Cerebellar nuclear complex (tissue), 1 donor: ENCODE results near the gene DPF3.

Source experiments
- DNase-seq, 2 experiments: peaks; one replicate each; lab custom pipeline; 2025; lab: John Stamatoyannopoulos, UW

Gene DPF3

DNA sequence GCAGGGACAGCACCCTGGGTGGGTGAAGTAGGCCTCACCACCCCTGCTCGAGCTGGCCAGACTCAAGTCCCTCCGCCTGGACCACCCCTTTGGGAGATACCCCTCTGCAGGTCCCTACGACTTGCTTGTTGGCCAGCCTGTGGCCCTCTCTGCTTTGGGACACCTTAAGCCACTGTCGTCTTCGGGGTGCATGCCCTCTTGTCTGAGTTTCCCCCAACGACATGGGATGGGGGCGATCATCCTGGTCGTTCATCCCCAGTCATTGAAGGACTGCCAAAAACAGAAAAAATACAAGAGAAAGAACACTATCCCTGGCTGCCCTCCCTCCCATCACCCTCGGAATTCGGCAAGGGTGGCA lies 151.1 kb downstream of the DPF3 start:
- DNase-seq: no peak

DNA sequence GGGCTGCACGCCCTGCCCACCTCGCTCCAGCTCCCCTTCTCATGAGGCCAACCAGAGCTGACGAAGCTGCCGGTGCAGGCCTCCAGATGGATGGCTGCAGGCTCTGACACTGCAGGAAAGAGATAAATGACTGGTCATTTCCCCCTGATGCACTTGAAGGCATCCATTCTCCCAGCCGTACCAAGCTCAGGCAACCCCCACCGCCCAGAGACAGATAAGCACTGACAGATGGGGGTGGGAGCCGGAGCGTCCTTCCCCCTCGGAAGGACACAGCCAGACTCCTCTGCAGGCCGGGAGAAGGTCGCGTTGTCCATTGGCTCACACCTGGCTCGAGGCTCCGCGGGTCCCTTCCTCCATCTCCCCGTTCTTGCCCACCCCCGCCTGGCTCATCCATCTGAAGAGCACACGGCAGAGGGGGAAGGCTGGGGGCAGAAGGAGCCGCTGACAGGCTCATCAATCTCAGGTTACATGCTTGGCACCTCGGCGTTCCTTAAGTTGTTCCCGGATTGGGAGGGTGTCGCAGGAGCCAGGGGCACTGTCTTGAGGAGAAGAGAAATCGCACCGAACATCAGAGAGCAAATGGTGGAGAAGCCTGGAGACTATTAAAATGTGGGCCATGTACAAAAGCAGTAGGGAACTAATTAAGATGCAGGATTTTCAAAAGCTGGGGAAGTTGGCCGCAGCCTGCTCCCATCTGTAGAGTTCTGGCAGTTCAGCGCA lies 151.6 kb downstream of the DPF3 start:
- DNase-seq: no peak

DNA sequence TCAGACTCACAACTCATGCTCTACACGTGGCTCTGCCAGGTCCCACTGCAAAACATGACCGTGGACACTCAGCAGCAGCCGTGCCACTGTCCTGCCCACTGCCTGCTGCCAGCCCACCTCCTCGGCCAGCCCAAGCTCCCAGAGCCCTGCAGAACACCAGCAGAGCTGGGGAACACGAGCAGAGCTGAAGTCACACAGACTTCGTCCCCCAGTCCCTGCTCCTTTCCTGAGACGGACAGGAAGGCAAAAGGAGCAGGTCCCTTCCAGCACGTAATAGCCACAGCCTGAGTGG lies 152.1 kb downstream of the DPF3 start:
- no peak for DNase-seq

DNA sequence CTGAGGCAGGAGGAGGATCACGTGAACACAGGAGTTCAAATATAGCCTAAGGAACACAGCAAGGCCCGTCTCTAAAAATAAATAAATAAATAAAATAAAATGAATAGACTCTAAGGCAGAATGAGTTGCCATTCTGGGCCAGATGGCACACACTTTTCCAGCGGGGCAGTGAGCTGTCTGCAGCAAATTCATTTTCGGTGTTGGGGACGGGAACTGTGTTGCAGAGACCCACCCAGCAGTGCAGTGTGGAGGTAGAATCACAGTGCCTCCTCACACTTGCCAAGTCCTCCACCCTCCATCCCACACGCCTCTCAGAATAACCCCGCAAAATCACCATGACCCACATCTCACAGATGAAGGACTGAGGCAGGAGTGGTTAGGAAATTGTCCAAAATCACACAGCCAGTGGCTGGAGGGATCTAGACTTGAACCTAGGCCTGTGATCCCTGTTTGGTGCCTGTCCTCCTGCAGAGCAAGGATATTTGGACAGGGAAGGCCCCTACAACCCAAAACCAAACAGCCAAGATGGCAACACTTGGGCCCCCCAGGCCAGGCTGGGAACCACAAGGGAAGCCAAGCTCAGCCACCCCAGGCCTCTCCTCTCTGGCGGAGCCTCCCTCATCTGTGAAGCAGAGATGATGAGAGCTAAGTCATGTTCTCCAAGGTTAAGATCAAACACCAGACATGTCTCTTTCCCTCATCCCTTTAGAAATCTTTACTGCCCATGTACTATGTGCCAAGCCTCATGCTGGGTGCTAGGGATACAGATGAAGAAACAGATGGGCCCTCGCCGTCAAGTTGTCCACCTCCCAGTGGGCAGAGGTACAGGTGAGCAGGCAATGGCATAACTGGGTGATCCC lies 152.7 kb downstream of the DPF3 start:
- no peak for DNase-seq

DNA sequence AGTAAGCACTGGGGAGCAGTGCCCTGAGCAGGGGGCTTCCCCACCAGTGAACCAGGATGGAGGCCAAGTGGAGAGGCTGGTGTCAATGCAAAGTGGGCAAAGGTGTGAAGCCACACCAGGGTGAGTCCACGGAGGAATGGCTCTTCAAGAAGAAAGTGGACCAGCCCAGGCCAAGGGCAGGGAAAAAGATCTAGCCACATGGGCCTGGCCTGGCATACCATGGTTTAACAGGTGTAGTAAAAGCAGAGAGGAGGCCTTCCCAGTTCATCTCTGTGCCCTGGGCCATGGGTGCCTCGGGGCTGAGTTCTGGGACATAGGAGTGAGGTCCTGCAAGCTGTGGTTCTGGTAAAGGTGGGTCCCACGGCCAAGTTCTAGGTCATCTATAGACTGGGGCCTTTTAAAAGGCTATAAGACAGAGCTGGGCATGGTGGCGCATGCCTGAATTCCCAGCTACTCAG lies 153.4 kb downstream of the DPF3 start:
- no peak for DNase-seq

DNA sequence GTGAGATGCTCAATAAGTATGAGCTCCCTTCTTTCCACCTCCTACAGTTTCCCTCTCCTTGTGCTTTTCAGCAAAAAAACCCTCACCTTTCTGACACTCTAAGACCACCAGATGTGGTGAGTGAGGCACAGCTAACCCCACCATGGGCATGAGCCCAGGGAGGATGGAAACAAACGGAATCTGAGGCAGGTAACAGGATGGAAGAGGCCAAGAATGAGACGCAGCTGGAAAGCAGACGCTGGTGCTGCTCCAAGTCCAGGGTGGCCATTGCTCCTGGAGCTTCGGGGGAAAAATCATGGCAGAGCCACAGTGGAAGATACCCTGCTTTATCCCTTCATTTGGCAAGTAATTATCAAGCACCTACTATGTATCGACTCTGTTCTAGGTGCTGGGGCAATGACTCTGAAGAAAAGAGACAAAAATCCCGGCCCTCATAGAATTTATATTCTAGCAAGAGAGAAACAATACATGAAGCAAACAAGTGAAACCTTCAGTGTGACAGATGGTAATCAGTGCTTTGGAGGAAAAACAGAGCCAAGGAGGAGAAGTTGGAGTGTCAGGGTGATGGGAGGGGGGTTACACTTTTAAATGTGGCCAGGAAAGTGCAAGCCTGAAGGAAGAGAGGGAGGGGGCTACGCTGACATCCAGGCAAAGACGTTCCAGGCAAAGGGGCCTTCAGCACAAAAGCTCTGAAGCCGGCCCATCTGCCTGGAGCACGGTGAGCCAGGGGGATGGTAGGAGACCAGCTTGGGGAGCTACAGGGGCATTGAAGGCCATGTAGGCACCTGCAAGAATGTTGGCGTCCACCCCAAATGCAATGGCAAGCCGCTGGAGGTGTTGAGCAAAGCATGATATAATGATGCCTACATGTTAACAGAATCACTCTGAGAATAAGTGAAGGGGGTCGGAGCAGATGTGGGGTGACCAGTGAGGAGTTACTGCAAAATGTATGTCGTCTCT lies 154.2 kb downstream of the DPF3 start:
- no peak for DNase-seq

DNA sequence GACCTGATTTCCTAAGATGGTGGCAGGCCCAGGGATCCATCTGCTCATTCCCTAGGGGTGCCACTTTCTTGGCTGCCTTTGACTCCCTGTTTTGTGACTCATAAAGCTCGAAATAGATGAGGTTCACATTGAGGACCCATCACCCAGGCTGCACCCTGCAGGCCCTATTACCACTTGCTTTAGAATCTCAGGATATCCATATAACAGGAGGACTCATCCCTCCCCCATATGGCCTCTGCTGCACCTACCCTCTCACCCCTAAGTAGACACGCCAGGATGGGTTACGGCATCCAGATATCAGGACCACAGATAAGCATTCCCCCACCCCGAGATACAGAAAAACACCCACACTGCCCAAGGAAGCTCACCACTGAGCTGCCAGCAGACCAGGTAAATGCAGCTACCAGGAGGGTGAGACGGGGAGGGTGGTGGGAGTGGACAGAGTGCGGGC lies 155.7 kb downstream of the DPF3 start:
- DNase-seq: no peak

DNA sequence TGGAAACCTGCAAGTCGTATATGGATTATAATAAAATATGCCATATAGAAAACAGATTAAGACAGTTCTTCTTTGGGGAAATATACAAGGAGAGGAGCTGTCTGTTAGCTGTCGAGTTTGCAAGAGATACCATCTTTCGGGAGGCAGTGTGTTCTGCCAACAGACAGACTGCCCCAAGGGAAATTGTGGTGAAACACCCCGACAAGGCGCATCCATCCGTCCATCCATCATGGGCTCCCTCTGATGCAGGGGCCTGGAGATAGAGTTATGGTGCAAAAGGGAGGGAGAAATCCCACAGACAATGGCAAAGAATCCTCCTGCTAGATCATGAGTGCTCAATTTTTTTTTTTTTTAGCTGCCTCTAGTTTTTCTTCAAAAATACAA lies 156.3 kb downstream of the DPF3 start:
- no peak for DNase-seq

DNA sequence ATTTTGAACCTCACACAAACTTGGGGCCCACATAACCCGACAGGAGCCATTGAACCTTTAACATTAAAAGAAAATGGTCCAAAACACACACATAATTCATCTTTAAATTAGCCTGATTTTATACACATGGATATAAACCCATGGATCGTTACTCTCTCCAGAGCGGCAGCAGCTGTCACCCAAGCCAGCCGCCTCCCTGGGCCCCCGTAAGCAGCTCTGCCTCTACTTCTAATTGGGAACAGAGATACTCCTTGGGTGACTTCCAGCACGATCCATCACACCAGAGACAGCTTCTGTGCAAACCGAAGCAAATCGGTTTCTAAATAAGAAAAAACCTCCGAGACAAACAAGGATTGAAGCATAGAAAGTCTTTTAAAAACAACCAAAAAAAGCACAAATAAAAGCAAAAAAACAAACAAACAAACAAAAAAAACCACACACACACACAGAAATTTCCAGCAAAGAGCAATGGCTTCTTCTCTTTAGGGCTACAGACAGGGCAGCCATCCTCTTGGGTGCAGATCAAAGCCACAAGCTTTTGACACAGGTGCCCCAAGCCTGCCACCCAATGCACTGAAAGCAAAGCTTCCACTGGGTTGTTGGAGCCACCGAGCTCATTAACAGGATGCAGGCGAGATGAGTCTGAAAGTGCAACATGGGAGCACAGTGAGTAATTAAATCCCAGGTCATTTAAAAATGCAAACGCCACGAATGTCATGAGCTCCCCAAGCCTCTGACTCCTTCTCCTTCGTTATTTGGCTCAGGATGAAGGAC lies 156.9 kb downstream of the DPF3 start:
- DNase-seq: peak in 1 of 2 experiments; percentile 30

DNA sequence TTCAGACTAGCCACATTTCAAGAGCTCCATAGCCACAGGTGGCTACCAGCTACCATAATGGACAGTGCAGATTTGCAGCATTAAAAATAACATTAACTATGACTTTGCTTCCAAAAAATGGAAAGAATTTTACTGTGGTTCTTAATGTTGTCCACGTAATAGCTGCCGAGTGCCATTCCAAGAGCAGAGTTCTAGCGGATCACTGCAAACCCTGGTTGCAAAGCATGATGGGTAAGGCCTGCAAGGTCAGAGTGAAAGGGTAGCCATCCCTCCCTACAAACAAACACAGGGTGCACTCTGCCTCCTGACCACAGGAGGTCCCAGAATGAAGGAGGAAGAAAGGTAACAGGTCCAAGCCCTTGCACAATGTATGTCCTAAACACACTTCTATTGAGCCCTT lies 157.6 kb downstream of the DPF3 start:
- no peak for DNase-seq

DNA sequence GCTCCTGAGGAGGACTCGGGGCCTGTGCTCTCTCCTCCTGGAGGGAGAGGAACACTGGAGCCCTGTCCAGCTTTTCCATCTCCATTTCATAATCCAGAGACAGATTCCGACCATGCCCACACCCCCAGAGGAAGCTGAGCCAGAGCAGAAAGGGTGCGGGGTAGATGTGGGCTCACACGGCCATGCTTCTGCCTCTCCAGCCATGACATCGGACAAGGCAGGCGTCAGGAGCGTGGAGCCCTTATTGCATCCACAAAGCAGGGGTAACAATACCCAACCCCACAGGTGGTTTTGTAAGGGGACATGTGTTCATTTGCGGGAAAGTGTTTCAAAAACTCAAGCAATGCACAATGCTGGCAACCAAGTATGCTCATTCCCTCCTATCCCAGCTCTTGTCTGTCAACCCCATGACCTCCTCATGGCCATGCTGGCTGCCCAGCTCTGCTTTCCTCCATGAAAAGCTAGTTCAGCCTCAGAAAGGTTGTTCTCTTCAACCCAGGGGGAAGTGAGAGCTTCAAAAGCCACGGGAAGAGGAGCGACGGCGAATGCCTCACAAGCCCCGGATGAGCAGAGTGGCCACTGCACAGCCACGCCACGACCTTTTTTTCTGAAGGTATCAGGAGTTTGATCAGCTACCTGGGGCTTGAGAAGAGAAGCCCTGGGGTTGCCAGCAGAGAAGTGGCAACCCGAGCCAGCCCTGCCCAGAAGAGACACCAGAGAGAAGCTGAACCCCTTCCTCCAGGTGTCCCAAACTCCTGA lies 161.7 kb downstream of the DPF3 start:
- DNase-seq: no peak

DNA sequence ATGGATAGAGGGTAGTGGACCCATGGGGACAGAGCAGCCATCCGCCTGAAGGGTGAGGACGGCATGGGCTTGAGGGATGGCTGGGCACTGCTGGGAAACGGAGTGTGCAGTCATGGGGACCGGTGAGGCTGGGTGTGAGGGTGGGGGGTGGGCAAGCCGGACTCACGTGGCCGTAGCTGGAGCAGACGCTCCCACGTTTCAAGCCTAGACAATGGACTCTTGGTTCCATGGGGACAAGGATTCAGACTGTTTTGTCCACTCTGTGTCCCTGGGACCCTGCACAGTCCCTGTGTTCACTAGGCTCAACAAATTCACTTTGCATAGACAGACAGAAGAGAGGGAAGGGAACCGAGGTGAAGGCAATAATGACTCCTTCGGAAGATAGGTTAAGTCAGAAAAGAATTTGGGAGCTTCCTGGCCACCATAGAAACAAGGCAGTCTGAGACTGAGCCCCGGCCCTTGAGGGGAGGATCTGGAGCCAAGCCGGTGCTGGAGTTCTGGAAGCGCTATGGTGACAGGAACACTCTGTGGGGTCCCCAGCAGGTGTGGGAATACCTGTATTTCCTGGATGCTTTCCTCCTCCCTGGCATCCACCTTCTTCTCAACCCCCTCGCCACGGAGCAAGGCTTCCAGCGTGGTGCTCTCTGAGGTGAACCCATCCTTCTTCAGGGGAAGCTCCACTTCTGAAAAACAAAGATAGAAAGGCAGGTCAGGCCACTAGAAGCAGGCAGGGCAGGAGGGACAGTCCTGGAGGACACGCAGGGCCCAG lies 162.5 kb downstream of the DPF3 start:
- no peak for DNase-seq

DNA sequence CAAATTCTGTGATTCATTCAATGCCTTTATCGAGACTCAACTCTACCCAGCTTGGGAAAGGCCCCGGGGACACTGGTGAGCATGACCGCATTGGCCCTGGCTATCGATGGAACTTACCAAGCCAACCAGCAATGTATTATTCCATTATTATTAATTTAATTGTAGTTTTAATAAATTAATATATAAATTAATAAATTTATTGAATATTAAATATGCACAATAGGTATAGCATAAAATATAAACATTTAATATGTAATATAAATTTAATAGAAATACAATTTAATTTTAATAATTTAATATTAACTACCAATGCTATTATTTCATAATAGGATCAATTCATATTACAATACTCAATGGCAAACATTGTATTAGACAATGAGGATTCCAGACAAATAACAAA lies 163.4 kb downstream of the DPF3 start:
- DNase-seq: no peak

DNA sequence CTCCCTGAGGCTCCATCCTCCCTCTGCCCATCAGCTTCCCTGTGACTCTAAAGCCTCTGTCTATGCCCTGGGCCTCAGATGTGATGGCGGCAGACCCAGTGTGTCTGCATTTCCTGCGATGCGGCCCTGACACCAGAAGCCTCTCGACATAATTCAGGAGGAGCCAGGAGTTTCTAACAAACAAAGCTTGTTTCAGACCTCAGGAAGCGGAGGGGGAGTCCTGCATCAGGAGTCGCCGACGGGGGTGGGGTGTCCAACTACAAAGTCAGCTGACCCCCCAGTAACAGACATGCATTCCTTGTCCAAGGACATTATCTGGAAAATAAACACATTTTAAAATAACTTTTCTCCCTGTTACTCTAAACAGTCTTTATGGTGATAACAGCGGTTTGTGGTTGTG lies 167.5 kb downstream of the DPF3 start:
- DNase-seq: no peak

DNA sequence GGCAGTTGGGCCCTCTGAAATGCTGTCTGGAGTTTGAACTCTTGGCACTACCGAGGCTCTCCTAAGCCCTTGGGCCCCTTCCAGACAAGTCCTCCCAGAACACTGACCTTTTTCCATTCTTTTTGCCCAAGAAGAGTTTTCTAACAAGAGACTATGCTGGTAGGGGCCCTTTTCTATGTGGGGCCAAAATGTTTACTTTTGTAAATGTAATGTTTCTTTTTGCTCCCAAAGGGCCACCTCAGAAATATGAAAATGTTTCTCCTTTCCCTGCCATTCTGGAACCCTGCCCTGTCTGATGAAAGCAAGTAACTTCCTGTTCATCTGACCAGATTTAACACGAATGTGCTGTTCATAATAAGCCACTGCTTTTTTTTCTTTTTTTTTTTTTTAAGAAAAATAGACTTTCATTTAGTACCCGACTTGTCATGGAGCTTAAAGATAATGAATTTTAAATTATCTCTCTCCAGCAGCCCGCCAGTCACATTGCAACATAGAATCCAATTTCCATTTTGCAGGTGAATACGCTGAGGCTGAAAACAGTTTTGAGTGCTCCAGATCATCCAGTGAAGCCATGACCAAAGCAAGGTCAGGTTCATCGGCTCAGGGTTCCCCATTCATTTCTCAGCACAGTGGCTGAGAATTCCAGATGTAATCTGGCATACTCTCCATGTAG lies 169.9 kb downstream of the DPF3 start:
- DNase-seq: no peak

DNA sequence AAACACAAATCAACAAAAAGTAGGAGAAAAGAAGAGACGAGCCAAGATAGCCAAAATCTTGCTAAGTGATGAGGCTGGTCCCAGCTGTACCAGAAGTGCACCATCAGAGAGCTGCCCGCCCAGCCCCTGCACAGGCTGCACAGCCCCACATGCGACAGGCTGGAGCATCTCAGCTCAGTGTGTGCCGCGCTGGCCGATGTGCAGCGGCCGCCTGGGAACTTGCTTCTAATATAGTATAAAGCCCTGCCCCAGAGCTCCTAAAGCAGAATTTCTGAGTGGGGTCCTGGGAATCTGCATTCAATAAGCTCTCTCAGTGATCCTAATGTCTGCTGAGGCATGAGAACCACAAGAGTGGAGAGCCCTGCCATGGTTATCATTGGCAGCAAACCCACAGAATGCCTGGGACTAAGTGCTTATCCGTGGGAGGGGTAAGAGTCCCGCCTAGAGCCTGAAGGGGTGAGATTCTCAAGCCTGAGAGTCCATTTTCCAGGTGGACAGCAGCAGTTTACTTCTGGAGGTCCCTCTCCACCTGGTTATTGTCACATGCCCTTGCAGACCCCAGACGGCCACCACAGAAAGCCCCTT lies 171.6 kb downstream of the DPF3 start:
- no peak for DNase-seq

DNA sequence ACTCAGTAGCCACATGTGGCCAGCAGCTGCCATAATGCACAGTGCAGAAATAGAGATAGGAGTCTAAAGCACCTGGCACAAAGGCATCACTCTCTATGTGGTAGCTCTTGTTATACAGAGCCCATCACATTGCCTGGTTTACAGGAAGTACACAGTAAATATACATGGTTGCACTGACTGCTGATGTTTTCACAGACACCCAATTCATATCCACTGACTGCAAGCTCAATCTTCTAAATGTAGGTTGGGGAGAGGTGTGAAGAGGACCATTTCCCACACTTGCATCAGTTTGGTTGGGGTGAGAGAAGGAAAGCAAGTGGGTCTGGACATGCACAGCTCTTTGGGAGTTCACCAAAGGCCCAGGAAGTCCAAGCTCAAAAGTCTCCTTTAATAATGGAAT lies 172.8 kb downstream of the DPF3 start:
- no peak for DNase-seq

DNA sequence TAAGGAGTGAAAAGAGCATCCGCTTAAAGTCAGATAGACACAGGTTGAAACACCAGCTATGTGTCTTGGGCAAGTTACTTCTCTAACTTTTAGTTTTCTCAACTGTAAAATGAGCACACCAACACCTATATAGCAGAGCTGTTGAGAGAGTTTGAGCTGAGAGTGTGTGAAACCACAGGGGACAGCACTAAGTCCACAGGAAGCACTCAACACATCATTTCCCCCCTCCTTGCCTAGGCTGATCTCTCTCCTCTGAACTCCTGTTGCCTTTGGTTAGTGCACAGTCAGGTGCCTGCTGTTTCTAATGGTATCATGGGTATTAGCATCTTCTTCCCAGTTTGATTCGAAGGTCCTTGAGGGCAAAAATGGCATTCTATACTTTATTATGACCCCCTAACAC lies 176.7 kb downstream of the DPF3 start:
- no peak for DNase-seq

DNA sequence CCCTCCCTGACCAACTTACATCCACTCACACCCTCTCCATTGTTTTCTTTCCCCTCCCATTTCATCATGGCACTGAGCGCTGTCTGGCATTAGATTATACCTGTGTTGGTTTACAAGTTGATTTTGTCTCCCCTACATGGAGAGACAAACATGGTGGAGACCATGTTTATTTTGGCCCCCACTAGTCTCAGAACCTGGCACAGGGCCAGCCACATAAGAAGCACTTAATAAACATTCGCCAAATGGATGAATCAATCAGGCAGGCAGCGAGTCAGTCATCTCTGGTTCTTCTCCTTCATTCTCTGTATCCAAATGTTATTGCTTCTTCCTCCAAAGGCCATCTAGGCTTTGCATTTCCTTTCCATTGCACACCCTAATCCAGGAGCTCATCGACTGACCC lies 177.4 kb downstream of the DPF3 start:
- DNase-seq: no peak
